ENCODE results near the gene PLAU.
"Not testable (repeated sequence)": the region's sequence is repeated elsewhere in the genome, so short reads cannot be mapped to it uniquely, and the experiment has no call there.

Gene PLAU

DNA sequence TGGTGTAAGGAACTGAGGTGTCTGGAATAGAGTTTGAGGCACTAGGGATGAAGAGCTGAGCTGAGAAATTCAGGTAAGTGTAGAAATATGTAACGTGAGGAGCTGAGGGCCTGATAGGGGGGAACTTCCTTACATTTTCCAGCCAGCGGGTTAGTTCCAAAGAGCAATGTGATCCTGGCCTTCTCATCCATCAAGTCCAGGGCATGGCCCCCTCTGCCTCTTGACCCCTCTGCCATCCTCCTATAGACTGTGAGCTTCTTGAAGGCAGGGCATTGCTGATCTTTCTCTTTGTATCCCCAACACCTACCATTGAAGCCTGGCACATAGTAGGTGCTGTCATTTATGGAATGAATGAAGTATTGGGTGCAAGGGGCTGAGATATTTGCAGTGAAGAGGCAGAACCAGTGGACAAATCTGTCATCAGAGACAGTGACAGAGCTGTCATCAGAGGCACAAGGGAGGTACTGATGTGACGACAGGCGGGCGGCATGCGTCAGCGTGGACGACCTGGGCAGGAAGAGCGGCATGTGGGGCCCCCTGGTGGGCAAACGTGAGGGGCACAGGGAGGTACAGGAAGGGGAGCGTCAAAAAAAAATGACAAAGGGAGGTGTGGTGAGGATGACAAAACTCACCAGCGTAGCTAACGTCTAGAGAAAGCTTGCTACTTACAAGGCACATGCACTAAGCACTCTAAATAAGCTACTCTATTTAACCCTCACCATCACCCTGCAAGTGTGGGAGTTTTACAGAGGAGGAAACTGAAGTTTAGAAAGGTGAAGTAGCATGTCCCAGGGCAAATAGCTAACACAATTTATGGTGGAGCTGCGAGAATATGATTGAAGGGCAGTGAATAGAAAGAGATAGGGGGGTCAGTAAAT is 31.4 kb upstream of the PLAU start:
- H3K9ac ChIP-seq (ENCODE audit: low read length): no peak overlapping the region
- no peaks in the 10 kb centered on the region for H3K36me3 ChIP-seq (ENCODE audit: control insufficient read depth, insufficient read depth, low read length)
- no peaks in the 10 kb centered on the region for H3K27me3 ChIP-seq (ENCODE audit: control insufficient read depth, insufficient read depth, low read length)
- H3K9me3 ChIP-seq (ENCODE audit: control insufficient read depth, low read length): no peaks in the 10 kb centered on the region
- no peak overlapping the region for H3K4me3 ChIP-seq (ENCODE audit: low read length)
- peaks cover 17% of the 10 kb centered on the region for H3K4me1 ChIP-seq (ENCODE audit: control insufficient read depth, insufficient read depth, low read length)

- no peaks in the 10 kb centered on the region for H3K27me3 ChIP-seq (ENCODE audit: control insufficient read depth, insufficient read depth, low read length)
- H3K9me3 ChIP-seq (ENCODE audit: control insufficient read depth, low read length): no peaks in the 10 kb centered on the region
- H3K4me1 ChIP-seq (ENCODE audit: control insufficient read depth, insufficient read depth, low read length): peaks cover 8% of the 10 kb centered on the region
- no peak overlapping the region for H3K4me3 ChIP-seq (ENCODE audit: low read length)
- no peaks in the 10 kb centered on the region for H3K36me3 ChIP-seq (ENCODE audit: control insufficient read depth, insufficient read depth, low read length)
- H3K9ac ChIP-seq (ENCODE audit: low read length): no peak overlapping the region
These were observed 29.6 kb upstream of the PLAU start for GRCh38 chr10:73881221-73881919.

GRCh38 chr10:73884017-73884416 is 26.9 kb upstream of the PLAU start:
- Histone ChIP-seq H3K36me3 (ENCODE audit: control insufficient read depth, insufficient read depth, low read length) (no peaks in the 10 kb centered on the region), H3K9me3 (ENCODE audit: control insufficient read depth, low read length) (no peaks in the 10 kb centered on the region), H3K4me3 (ENCODE audit: low read length) (no peak overlapping the region), H3K4me1 (ENCODE audit: control insufficient read depth, insufficient read depth, low read length) (peaks cover 29% of the 10 kb centered on the region), H3K27me3 (ENCODE audit: control insufficient read depth, insufficient read depth, low read length) (no peaks in the 10 kb centered on the region), H3K9ac (ENCODE audit: low read length) (no peak overlapping the region)

DNA sequence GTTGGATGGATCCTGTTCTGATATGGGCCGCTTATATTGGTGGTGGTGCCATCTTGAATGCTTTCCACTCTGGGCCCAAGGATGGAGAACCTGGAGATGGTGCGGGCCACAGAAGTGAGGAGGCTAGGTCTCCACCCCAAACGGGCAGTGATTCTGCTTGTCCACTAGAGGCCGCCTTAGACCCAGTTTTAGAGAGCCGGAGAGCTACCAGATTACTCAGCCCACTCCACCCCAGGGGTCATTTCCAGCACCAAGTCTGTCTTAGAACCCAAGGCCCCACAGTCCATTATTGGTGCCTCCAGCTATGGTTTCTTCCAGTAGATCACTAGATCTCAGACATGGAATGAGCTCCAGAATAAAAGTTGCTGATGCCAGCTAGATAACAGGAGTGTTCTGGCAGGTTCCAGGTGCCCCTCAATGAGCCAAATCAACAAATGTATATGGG is 24.8 kb upstream of the PLAU start:
- Histone ChIP-seq H3K27me3 (ENCODE audit: control insufficient read depth, insufficient read depth, low read length) (no peaks in the 10 kb centered on the region), H3K4me1 (ENCODE audit: control insufficient read depth, insufficient read depth, low read length) (peaks cover 30% of the 10 kb centered on the region), H3K36me3 (ENCODE audit: control insufficient read depth, insufficient read depth, low read length) (no peaks in the 10 kb centered on the region), H3K9me3 (ENCODE audit: control insufficient read depth, low read length) (no peaks in the 10 kb centered on the region), H3K4me3 (ENCODE audit: low read length) (no peak overlapping the region), H3K9ac (ENCODE audit: low read length) (no peak overlapping the region)

GRCh38 chr10:73886661-73887293 is 24.2 kb upstream of the PLAU start:
- no peak overlapping the region for H3K9ac ChIP-seq (ENCODE audit: low read length)
- no peaks in the 10 kb centered on the region for H3K27me3 ChIP-seq (ENCODE audit: control insufficient read depth, insufficient read depth, low read length)
- peaks cover 30% of the 10 kb centered on the region for H3K4me1 ChIP-seq (ENCODE audit: control insufficient read depth, insufficient read depth, low read length)
- H3K4me3 ChIP-seq (ENCODE audit: low read length): no peak overlapping the region
- no peaks in the 10 kb centered on the region for H3K9me3 ChIP-seq (ENCODE audit: control insufficient read depth, low read length)
- H3K36me3 ChIP-seq (ENCODE audit: control insufficient read depth, insufficient read depth, low read length): no peaks in the 10 kb centered on the region

DNA sequence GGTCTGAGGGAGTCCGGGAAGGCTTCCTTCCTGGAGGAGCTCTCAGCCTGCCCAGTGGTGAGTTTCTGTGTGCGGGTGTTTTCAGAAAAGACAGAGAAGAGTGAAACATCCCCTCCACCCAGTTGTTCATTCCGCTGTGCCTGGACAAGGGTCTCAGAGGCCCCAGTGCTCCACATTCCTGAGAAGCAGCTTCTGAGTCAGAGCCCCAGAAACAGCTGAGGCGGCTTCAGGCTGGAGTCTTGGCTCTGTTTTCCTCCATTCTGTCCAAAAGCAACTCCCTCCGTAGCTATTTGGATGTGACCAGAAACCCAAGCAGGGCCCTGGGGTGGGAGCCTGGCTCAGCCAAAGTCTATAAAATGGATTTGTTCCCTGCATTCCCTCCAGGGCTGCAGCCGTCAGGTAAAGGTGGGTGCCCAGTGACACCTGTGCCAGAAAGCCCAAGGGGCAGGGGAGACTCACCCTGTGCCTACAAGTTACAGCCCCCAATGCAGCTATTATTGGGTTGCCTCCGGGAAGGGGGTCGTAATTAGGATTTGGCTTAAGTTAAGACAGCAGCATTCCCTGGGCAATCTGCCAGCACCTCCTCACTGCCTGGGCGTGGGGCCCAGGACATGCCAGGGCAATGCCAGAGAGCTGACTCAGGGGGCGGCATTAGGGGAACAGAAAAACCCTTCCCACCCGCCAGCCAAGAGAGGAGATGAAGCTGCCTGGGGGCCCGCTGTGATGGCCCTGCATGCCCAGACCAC is 23.5 kb upstream of the PLAU start:
- no peaks in the 10 kb centered on the region for H3K27me3 ChIP-seq (ENCODE audit: control insufficient read depth, insufficient read depth, low read length)
- peaks cover 30% of the 10 kb centered on the region for H3K4me1 ChIP-seq (ENCODE audit: control insufficient read depth, insufficient read depth, low read length)
- no peaks in the 10 kb centered on the region for H3K36me3 ChIP-seq (ENCODE audit: control insufficient read depth, insufficient read depth, low read length)
- no peaks in the 10 kb centered on the region for H3K9me3 ChIP-seq (ENCODE audit: control insufficient read depth, low read length)
- H3K4me3 ChIP-seq (ENCODE audit: low read length): no peak overlapping the region
- H3K9ac ChIP-seq (ENCODE audit: low read length): no peak overlapping the region

GRCh38 chr10:73888514-73888913 is 22.4 kb upstream of the PLAU start:
- Histone ChIP-seq H3K9ac (ENCODE audit: low read length) (no peak overlapping the region), H3K4me1 (ENCODE audit: control insufficient read depth, insufficient read depth, low read length) (peaks cover 30% of the 10 kb centered on the region), H3K27me3 (ENCODE audit: control insufficient read depth, insufficient read depth, low read length) (no peaks in the 10 kb centered on the region)

DNA sequence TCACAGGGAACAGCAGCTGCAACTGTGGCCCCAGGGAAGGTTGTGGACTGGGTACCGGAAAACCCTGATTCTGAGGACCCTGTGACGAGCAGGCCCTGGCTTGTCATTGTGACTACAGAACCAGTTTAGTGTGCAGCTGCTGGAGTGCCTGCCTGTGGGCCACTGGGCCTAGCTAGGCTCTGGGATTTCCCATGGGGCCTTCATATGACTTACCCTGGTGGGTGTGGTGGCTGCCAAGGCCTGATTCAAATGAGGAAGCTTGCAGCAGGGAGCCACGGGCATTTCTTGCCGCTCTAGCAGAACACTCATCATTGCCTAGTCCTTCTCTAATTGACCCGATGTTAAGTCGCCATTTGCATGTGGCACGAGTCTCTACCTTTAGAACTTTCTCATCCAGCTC is 21.9 kb upstream of the PLAU start:
- no peaks in the 10 kb centered on the region for H3K36me3 ChIP-seq (ENCODE audit: control insufficient read depth, insufficient read depth, low read length)
- no peaks in the 10 kb centered on the region for H3K27me3 ChIP-seq (ENCODE audit: control insufficient read depth, insufficient read depth, low read length)
- H3K9me3 ChIP-seq (ENCODE audit: control insufficient read depth, low read length): no peaks in the 10 kb centered on the region
- peaks cover 30% of the 10 kb centered on the region for H3K4me1 ChIP-seq (ENCODE audit: control insufficient read depth, insufficient read depth, low read length)
- H3K9ac ChIP-seq (ENCODE audit: low read length): no peak overlapping the region
- H3K4me3 ChIP-seq (ENCODE audit: low read length): no peak overlapping the region

More at GRCh38 chr10:73888514-73888913, 22.4 kb upstream of the PLAU start:
- no peak overlapping the region for H3K4me3 ChIP-seq (ENCODE audit: low read length)
- H3K36me3 ChIP-seq (ENCODE audit: control insufficient read depth, insufficient read depth, low read length): no peaks in the 10 kb centered on the region
- H3K9me3 ChIP-seq (ENCODE audit: control insufficient read depth, low read length): no peaks in the 10 kb centered on the region

GRCh38 chr10:73889416-73889815 is 21.5 kb upstream of the PLAU start:
- not testable (repeated sequence) for H3K4me3 ChIP-seq (ENCODE audit: low read length); H3K9ac ChIP-seq (ENCODE audit: low read length); H3K9me3 ChIP-seq (ENCODE audit: control insufficient read depth, low read length); H3K27me3 ChIP-seq (ENCODE audit: control insufficient read depth, insufficient read depth, low read length); H3K36me3 ChIP-seq (ENCODE audit: control insufficient read depth, insufficient read depth, low read length)
- H3K4me1 ChIP-seq (ENCODE audit: control insufficient read depth, insufficient read depth, low read length): peaks cover 30% of the 10 kb centered on the region

DNA sequence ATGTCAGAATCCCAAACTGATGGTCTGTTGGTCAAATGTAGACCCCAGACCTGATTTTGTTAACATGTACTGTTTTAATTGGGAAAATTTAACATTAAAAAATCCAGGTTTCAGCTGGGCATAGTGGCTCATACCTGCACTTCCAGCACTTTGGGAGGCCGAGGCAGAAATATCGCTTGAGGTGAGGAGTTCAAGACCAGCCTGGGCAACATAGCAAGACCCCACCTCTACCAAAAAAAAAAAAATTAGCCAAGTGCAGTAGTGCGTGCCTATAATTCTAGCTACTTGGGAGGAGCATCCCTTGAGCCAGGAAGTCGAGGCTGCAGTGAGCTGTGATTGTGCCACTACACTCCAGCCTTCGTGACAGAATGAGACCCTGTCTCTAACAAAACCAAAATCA is 20.7 kb upstream of the PLAU start:
- no peaks in the 10 kb centered on the region for H3K36me3 ChIP-seq (ENCODE audit: control insufficient read depth, insufficient read depth, low read length)
- H3K9ac ChIP-seq (ENCODE audit: low read length): no peak overlapping the region
- no peaks in the 10 kb centered on the region for H3K27me3 ChIP-seq (ENCODE audit: control insufficient read depth, insufficient read depth, low read length)
- no peaks in the 10 kb centered on the region for H3K9me3 ChIP-seq (ENCODE audit: control insufficient read depth, low read length)
- no peak overlapping the region for H3K4me3 ChIP-seq (ENCODE audit: low read length)
- H3K4me1 ChIP-seq (ENCODE audit: control insufficient read depth, insufficient read depth, low read length): peaks cover 30% of the 10 kb centered on the region

DNA sequence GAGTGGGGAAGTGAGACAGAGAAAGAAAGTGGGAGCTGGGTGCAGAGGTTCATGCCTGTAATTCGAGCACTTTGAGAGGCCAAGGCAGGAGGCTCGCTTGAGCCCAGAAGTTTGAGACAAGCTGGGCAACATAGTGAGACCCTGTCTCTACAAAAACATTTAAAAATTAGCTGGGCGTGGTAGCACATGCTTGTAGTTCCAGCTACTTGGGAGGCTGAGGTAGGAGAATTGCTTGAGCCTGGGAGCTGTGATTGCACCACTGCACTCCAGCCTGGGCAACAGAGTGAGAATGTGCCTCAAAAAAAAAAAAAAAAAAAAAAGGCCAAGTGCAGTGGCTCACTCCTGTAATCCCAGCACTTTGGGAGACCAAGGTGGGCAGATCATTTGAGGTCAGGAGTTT is 20.1 kb upstream of the PLAU start:
- not testable (repeated sequence) for H3K27me3 ChIP-seq (ENCODE audit: control insufficient read depth, insufficient read depth, low read length); H3K36me3 ChIP-seq (ENCODE audit: control insufficient read depth, insufficient read depth, low read length); H3K9me3 ChIP-seq (ENCODE audit: control insufficient read depth, low read length); H3K9ac ChIP-seq (ENCODE audit: low read length); H3K4me3 ChIP-seq (ENCODE audit: low read length)
- peaks cover 30% of the 10 kb centered on the region for H3K4me1 ChIP-seq (ENCODE audit: control insufficient read depth, insufficient read depth, low read length)

Measured in mucosa of stomach (tissue), 1 donor.